Glomerular endothelial cell (primary cell): ENCODE data around the gene ITGAL. TPM values are rescaled to one million over a fixed set of nuclear protein-coding genes. Genes with fewer than 3 reads are reported as not detected.

Source experiments
- DNase-seq: peaks from one replicate; pipeline ENCODE4 v3.0.0-alpha.2; 2011; ENCODE audit warnings: low read depth, low spot score; ENCODE audit errors: extremely low read depth
- total RNA-seq: library from RNA; depleted of rRNA; stranded (reverse); fragments of >200 nt; gene quantifications from 2 replicates; pipeline ENCODE4 v1.2.3, GENCODE V29; 2015

The ITGAL gene
- total RNA-seq, 1 donor from 2014 or later: not detected

DNA sequence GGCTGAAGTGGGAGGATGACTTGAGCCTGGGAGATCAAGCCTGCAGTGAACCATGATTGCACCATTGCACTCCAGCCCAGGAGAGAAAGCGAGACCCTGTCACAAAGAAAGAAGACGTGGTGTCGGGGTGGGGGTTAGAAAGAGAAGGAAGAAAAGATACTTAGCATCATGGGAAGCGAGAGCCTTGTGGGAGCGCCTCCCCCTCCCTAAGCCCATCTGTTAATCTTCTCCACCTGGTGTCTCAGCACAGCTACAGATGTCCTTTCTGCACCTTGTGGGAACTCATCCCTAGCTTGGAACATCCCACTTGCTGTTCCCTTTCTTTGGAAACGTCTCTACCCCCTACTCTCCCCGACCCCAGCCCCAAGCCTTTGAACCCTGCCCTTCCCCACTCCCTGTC lies 93.0 kb downstream of the ITGAL start:
- no peak for DNase-seq

GRCh38 chr16:30565984-30566383 lies 93.4 kb downstream of the ITGAL start:
- DNase-seq: no peak

DNA sequence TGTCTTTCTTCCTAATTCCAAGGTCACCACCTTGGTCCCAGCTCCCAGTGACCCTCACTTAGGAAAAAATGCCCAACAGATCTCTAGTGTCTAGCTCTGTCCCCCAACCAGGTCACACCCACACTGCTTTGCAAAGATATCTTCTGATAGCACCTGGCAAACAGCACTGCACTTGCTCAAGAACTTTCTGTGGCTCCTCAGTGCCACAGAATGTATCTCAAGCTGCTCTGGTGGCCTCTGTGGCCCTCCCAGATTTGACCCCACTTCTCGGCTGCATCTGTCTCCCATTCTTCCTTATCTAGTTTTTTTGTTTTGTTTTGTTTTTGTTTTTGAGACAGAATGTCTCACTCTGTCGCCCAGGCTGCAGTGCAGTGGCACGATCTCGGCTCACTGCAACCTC lies 94.0 kb downstream of the ITGAL start:
- no peak for DNase-seq

DNA sequence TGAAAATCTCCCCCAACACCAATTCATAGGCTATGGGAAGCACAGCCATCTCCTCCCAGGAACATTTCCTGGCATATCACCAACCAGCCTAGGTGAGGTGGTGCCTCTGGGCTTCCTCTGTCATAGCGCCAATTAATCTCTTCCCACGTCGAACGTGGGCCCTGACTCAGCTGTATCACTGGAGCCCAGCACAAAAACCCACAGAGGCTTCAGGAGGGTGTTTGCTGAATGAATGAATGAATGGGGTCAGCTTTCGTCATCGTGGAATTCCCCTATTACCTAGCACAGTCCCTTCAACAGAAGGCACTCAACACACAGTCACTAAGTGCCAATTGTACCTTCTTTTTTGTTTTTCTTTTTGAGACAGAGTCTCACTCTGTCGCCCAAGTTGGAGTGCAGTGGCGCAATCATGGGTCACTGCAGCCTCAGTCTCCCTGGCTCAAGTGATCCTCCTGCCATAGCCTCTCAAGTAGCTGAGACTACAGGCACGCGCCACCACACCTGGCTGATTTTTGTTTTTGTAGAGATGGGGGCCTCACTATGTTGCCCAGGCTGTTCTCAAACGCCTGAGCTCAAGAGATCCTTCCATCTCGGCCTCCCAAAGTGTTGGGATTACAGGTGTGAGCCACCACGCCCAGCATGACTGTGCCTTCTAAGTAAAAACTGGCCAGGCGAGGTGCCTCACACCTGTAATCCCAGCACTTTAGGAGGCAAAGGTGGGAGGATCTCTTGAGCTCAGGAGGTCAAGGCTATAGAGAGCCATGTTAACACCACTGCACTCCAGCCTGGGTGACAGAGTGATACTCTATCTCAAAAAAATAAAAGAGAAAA lies 94.8 kb downstream of the ITGAL start:
- DNase-seq: no peak

DNA sequence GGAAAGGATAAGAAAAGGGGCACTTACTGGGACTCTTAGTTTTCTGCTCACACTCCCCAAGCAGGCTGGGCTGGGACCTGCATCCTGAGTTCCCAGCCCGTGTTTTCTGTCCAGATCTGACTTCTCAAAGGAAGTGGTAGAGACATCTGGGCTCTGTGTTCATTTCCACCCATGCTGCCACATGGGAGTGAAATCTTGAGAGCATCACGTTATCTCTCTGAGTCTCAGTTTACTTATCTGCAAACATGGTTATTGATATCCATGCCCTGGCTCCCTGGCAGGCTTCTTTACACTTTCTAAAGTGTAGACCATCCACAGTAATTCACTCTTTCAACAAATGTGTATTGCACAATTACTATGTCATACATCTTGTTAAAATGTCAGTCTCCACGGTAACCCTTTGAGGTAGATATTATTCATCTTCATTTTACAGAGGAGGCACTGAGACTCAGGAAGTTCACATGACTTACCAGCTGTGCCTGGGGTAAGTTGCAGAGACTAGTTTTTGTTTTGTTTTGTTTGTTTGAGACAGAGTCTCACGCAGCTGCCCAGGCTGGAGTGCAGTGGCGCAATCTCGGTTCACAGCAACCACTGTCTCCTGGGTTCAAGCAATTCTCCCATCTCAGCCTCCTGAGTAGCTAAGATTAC lies 95.6 kb downstream of the ITGAL start:
- no peak for DNase-seq

GRCh38 chr16:30569281-30569680 lies 96.7 kb downstream of the ITGAL start:
- DNase-seq: no peak

- no peak for DNase-seq
Measured at GRCh38 chr16:30569746-30570635, 97.4 kb downstream of the ITGAL start.

- DNase-seq: no peak
Measured at GRCh38 chr16:30570636-30571444, 98.3 kb downstream of the ITGAL start.

GRCh38 chr16:30571445-30572322 lies 99.1 kb downstream of the ITGAL start, which contains the start of gene ZNF688:
Gene ZNF688 (minus strand): TSS chr16:30571714. CDS start chr16:30571629, 85 bp downstream.
- DNase-seq: peak; percentile 71

Other genes with a start within 250 kb of the ITGAL start
- 0.47 and 1.5 TPM in 2 replicates for gene NPIPB13, start 224.3 kb upstream of the ITGAL start, total RNA-seq
- gene CD2BP2, start 117.4 kb upstream of the ITGAL start, total RNA-seq: 55.6 and 56.3 TPM in 2 replicates
- 47.8 and 61.4 TPM in 2 replicates for gene TBC1D10B, start 102.2 kb upstream of the ITGAL start, total RNA-seq
- not detected in 2 replicates for gene MYL11, start 97.9 kb upstream of the ITGAL start, total RNA-seq
- gene SEPTIN1, start 90.2 kb upstream of the ITGAL start, total RNA-seq: 0.47 TPM in 1 of 2 replicates, not detected in the other
- gene ZNF48, start 77.3 kb upstream of the ITGAL start, total RNA-seq: 14.0 and 14.4 TPM in 2 replicates
- gene ZNF771, start 65.1 kb upstream of the ITGAL start, total RNA-seq: 19.0 and 19.8 TPM in 2 replicates
- gene DCTPP1, start 42.7 kb upstream of the ITGAL start, total RNA-seq: 35.9 and 43.8 TPM in 2 replicates
- gene SEPHS2, start 26.9 kb upstream of the ITGAL start, total RNA-seq: 35.3 and 38.1 TPM in 2 replicates
- gene ZNF768, start 53.8 kb downstream of the ITGAL start, total RNA-seq: 31.9 and 36.2 TPM in 2 replicates
- 6.0 and 6.1 TPM in 2 replicates for gene ZNF747, start 62.1 kb downstream of the ITGAL start, total RNA-seq
- gene ZNF764, start 85.6 kb downstream of the ITGAL start, total RNA-seq: 9.9 and 12.5 TPM in 2 replicates
- gene ZNF688, start 99.0 kb downstream of the ITGAL start, total RNA-seq: 11.1 and 12.4 TPM in 2 replicates
- 5.8 and 11.2 TPM in 2 replicates for gene ZNF785, start 113.0 kb downstream of the ITGAL start, total RNA-seq
- 9.0 and 11.4 TPM in 2 replicates for gene ZNF689, start 137.6 kb downstream of the ITGAL start, total RNA-seq
- gene PRR14, start 178.2 kb downstream of the ITGAL start, total RNA-seq: 22.4 and 38.1 TPM in 2 replicates
- 34.3 and 64.9 TPM in 2 replicates for gene FBRS, start 185.7 kb downstream of the ITGAL start, total RNA-seq
- 19.8 and 49.5 TPM in 2 replicates for gene SRCAP, start 226.4 kb downstream of the ITGAL start, total RNA-seq